GM10248 (cell line): ENCODE measurements around the gene MPL.

Experiments used
- CTCF ChIA-PET: fragments of 300-600 bp; sonication (Branson Sonifier 250); formaldehyde crosslinking; extraction: SDS; loops from one replicate; lab custom pipeline; 2021; ENCODE audit warnings: antibody characterized with exemption; lab: Yijun Ruan, JAX
- POLR2A ChIA-PET: fragments of 350-650 bp; sonication (Branson Sonifier 250); formaldehyde crosslinking; extraction: SDS; loops from one replicate; lab custom pipeline; 2020; ENCODE audit warnings: antibody characterized with exemption; lab: Yijun Ruan, JAX
- DNase-seq: peaks from one replicate; pipeline ENCODE4 v3.0.0; 2012; ENCODE audit errors: extremely low spot score
- CTCF ChIP-seq: IDR thresholded peaks from 2 replicates; pipeline ENCODE4 v1.5.1; 2012; ENCODE audit warnings: mild to moderate bottlenecking, low read depth; ENCODE audit errors: extremely low read depth, missing control alignments, control extremely low read depth

The MPL gene

GRCh38 chr1:43376723-43377235 is 39.2 kb downstream of the MPL start:
- ChIA-PET CTCF (interaction anchor here (1.1 to 1.5 kb wide), 5 partner anchors 8 to 150 kb away, joined by 3 to 7 read pairs (median 4); partner anchors contain the start of gene ELOVL1), POLR2A (interaction anchor here (1.0 to 1.1 kb wide), 2 partner anchors 12 to 424 kb away, joined by 3 read pairs; no protein-coding TSS in a partner anchor)
- DNase-seq = no peak

GRCh38 chr1:43377831-43378230 is 40.2 kb downstream of the MPL start:
- ChIA-PET POLR2A (interaction anchor here (0.6 kb wide), 1 partner anchor 1441 kb away, joined by 3 read pairs; no protein-coding TSS in a partner anchor), CTCF (interaction anchor here (1.1 to 1.3 kb wide), 5 partner anchors 8 to 20 kb away, joined by 3 to 4 read pairs (median 4); partner anchors contain the start of gene ELOVL1)
- TF ChIP-seq CTCF = no peak
- DNase-seq = no peak

More at GRCh38 chr1:43376723-43377235, 39.2 kb downstream of the MPL start:
- TF ChIP-seq CTCF = no peak

- DNase-seq = no peak
- TF ChIP-seq CTCF = no peak
- POLR2A ChIA-PET = no interaction called here
- CTCF ChIA-PET = interaction anchor here (1.1 kb wide), 1 partner anchor 152 kb away, joined by 3 read pairs; no protein-coding TSS in a partner anchor
Observed at GRCh38 chr1:43379476-43379875, 41.9 kb downstream of the MPL start.

- TF ChIP-seq CTCF = no peak
- ChIA-PET CTCF (interaction anchor here (0.6 to 1.6 kb wide), 2 partner anchors 147 to 155 kb away, joined by 3 to 4 read pairs; no protein-coding TSS in a partner anchor), POLR2A (interaction anchor here (1.1 kb wide), 1 partner anchor 13 kb away, joined by 6 read pairs; the partner anchor contains the start of gene ELOVL1)
- DNase-seq = no peak
Observed at GRCh38 chr1:43381612-43382011, 44.0 kb downstream of the MPL start.

- ChIA-PET CTCF (interaction anchor here (0.6 to 1.6 kb wide), 2 partner anchors 148 to 155 kb away, joined by 3 to 4 read pairs; no protein-coding TSS in a partner anchor), POLR2A (interaction anchor here (1.1 kb wide), 1 partner anchor 14 kb away, joined by 6 read pairs; the partner anchor contains the start of gene ELOVL1)
- TF ChIP-seq CTCF = no peak
- DNase-seq = no peak
Observed at GRCh38 chr1:43382027-43382779, 44.6 kb downstream of the MPL start.

GRCh38 chr1:43383449-43383848 is 45.8 kb downstream of the MPL start:
- CTCF ChIA-PET = interaction anchor here (0.7 to 2.1 kb wide), 4 partner anchors 15 to 156 kb away, joined by 3 to 10 read pairs (median 4); partner anchors contain the start of gene ELOVL1
- POLR2A ChIA-PET = no interaction called here
- DNase-seq = no peak
- peak; percentile 16 for TF ChIP-seq CTCF
